HEK293 (cell line): ENCODE data around the gene GID4.

Experiments
- CTCF ChIP-seq: fragments of 450-650 bp; formaldehyde crosslinking; IDR thresholded peaks from 2 replicates; pipeline ENCODE4 v1.5.1; 2016; ENCODE audit warnings: missing biosample characterization, missing genetic modification characterization
- PRDM1 ChIP-seq: fragments of 450-650 bp; formaldehyde crosslinking; IDR thresholded peaks from 2 replicates; pipeline ENCODE4; 2016; ENCODE audit warnings: missing biosample characterization, missing genetic modification characterization
- YY1 ChIP-seq: fragments of 450-650 bp; formaldehyde crosslinking; IDR thresholded peaks from 2 replicates; pipeline ENCODE4 v1.5.1; 2018; ENCODE audit warnings: missing biosample characterization, missing genetic modification characterization
- ZNF133 ChIP-seq: fragments of 450-650 bp; formaldehyde crosslinking; IDR thresholded peaks from 2 replicates; pipeline ENCODE4 v1.5.1; 2016; ENCODE audit warnings: missing biosample characterization, missing genetic modification characterization
- ZNF292 ChIP-seq: fragments of 450-650 bp; formaldehyde crosslinking; IDR thresholded peaks from 2 replicates; pipeline ENCODE4 v1.5.1; 2016; ENCODE audit warnings: low read depth, missing biosample characterization, missing genetic modification characterization, borderline replicate concordance
- ZNF776 ChIP-seq: fragments of 450-650 bp; formaldehyde crosslinking; IDR thresholded peaks from 2 replicates; pipeline ENCODE4 v1.5.0; 2017; ENCODE audit warnings: missing biosample characterization, missing genetic modification characterization, borderline replicate concordance
- ZSCAN30 ChIP-seq: fragments of 450-650 bp; IDR thresholded peaks from 2 replicates; pipeline ENCODE4 v1.5.1; 2018; ENCODE audit warnings: missing biosample characterization, mild to moderate bottlenecking, missing genetic modification characterization, moderate library complexity
- TF ChIP-seq, protein P1 (sequence below): fragments of 450-650 bp; formaldehyde crosslinking; IDR thresholded peaks from 2 replicates; pipeline ENCODE4 v1.5.1; 2016; ENCODE audit warnings: missing biosample characterization, missing genetic modification characterization

DNA sequence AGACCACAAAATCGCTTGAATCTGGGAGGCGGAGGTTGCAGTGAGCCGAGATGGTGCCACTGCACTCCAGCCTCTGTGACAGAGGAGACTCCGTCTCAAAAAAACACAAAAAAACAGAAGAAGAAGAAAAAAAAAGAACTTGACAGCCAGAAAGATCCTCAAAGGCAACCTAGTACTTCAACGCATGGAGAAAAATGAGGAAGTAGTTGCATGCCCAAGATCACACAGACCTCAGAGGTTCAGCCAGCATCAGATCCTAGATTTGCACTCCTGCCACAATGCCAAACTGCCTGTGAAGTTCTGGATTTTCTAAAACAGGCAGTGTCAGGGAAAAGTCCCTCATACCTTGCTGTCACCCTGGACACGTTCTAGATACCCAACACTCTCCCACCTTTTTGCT is 1.7 kb upstream of the GID4 start:
- TF ChIP-seq CTCF (no peak), ZNF776 (no peak), YY1 (tag by site-specific recombination) (no peak), ZNF133 (tag by site-specific recombination) (no peak), PRDM1 (no peak), ZNF292 (no peak), ZSCAN30 (no peak)
- TF ChIP-seq, protein P1, sequence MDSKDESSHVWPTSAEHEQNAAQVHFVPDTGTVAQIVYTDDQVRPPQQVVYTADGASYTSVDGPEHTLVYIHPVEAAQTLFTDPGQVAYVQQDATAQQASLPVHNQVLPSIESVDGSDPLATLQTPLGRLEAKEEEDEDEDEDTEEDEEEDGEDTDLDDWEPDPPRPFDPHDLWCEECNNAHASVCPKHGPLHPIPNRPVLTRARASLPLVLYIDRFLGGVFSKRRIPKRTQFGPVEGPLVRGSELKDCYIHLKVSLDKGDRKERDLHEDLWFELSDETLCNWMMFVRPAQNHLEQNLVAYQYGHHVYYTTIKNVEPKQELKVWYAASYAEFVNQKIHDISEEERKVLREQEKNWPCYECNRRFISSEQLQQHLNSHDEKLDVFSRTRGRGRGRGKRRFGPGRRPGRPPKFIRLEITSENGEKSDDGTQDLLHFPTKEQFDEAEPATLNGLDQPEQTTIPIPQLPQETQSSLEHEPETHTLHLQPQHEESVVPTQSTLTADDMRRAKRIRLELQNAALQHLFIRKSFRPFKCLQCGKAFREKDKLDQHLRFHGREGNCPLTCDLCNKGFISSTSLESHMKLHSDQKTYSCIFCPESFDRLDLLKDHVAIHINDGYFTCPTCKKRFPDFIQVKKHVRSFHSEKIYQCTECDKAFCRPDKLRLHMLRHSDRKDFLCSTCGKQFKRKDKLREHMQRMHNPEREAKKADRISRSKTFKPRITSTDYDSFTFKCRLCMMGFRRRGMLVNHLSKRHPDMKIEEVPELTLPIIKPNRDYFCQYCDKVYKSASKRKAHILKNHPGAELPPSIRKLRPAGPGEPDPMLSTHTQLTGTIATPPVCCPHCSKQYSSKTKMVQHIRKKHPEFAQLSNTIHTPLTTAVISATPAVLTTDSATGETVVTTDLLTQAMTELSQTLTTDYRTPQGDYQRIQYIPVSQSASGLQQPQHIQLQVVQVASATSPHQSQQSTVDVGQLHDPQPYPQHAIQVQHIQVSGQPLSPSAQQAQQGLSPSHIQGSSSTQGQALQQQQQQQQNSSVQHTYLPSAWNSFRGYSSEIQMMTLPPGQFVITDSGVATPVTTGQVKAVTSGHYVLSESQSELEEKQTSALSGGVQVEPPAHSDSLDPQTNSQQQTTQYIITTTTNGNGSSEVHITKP (tag by site-specific recombination) = no peak
